GM10266 (cell line): ENCODE data around the gene SPRR2A.
"Not testable (repeated sequence)": the region's sequence is repeated elsewhere in the genome, so short reads cannot be mapped to it uniquely, and the experiment has no call there.

ENCODE experiments used
- DNase-seq: peaks from one replicate; pipeline ENCODE4 v3.0.0; 2012; ENCODE audit errors: extremely low spot score
- TF ChIP-seq, protein P1 (sequence below): IDR thresholded peaks from 2 replicates; pipeline ENCODE4 v1.5.1; 2012; ENCODE audit warnings: mild to moderate bottlenecking, low read depth; ENCODE audit not compliant: control insufficient read depth, insufficient read depth; ENCODE audit errors: missing control alignments

Gene SPRR2A

DNA sequence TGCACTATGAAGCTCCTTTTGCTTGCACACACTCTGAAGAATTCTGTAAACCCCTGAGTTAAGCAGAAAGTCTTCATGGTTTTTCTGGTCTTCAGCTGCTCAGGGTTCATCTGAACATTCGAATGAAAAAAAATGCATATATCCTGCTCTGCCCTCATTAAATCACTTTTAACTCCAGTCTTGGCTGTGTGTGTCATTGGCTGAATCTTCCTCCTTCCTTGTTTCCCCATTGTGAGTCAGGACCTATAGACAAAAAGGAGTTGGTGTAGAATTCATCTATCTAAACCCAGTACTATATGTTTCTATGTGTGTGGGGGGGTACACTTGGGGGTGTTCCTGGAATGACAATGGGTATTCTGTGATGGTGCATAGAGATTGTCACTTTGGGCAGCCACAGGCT, 32.9 kb downstream of the SPRR2A start:
- no peak for DNase-seq
- TF ChIP-seq, protein P1, sequence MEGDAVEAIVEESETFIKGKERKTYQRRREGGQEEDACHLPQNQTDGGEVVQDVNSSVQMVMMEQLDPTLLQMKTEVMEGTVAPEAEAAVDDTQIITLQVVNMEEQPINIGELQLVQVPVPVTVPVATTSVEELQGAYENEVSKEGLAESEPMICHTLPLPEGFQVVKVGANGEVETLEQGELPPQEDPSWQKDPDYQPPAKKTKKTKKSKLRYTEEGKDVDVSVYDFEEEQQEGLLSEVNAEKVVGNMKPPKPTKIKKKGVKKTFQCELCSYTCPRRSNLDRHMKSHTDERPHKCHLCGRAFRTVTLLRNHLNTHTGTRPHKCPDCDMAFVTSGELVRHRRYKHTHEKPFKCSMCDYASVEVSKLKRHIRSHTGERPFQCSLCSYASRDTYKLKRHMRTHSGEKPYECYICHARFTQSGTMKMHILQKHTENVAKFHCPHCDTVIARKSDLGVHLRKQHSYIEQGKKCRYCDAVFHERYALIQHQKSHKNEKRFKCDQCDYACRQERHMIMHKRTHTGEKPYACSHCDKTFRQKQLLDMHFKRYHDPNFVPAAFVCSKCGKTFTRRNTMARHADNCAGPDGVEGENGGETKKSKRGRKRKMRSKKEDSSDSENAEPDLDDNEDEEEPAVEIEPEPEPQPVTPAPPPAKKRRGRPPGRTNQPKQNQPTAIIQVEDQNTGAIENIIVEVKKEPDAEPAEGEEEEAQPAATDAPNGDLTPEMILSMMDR: no peak

DNA sequence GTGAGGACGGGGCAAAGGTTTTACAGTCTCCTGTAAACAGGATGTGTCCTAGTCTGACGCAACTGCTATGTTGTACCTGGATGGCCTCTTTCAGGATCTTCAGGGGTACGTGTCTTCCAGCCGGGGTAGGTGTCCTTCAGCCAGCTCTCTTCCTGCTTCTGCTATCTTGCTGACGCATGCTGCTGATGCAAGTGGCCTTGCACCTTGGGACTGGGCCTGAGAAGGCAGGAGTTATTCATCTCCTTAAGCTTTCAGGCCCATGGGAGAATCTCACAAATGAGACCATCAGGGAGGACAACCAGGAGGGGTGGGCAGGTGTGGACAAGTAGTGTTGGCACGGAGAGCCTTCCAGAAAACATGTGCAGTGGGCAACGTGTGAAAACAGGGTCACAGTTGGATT, 34.2 kb downstream of the SPRR2A start:
- DNase-seq: no peak
- TF ChIP-seq, protein P1: no peak

DNA sequence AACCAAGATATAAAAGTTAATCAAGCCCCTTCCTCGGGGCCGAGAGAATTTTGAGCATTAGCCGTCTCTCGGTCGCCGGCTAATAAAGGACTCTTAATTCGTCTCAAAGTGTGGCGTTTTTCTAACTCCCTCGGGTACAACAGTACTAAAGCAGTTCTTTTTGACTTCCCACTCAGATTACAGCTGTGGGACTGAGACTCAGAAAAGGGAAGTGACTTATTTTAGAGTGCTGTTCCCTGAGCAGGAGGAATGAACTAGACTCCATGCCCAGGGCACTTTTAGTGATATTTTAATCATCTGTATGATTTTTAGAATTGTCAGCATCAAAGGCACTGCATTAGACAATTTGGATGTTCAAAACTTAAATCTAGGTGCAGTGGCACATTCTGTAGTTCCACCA, 35.0 kb downstream of the SPRR2A start:
- DNase-seq: not testable (repeated sequence)

DNA sequence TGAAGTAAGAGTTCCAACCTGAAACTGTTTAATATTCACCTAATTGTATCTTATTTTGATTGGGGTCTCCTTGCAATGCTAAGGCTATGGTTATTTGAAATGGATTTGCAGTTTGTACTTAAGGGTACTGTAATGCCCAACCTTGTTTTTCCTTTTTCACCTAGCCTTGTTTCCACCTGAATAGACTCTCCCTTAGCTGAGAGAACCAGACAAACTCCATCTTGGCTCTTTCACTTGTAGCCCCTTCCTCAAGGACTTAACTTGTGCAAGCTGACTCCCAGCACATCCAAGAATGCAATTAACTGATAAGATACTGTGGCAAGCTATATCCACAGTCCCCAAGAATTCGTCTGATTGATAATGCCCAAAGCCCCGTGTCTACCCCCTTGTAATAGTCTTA, 35.5 kb downstream of the SPRR2A start:
- not testable (repeated sequence) for DNase-seq

DNA sequence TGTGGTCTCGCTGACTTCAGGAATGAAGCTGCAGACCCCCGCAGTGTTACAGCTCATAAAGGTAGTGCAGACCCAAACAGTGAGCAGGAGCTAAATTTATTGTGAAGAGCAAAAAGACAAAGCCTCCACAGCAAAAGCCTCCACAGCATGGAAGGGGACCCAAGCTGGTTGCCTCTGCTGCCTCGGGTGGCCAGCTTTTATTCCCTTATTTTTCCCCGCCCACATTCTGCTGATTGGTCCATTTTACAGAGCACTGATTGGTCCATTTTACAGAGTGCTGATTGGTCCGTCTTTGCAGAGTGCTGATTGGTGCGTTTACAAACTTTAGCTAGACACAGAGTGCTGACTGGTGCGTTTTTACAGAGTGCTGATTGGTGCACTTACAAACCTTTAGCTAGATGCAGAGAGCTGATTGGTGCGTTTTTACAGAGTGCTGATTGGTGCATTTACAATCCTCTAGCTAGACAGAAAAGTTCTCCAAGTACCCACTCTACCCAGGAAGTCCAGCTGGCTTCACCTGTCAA, 46.0 kb downstream of the SPRR2A start:
- DNase-seq: not testable (repeated sequence)
